Measurements from ENCODE around the gene CABLES1. TPM values are rescaled to one million over a fixed set of nuclear protein-coding genes. Genes with fewer than 3 reads are reported as not detected.
A peak's percentile ranks its signal among the peaks of the same experiment; 100 is the strongest.

The CABLES1 gene
- total RNA-seq, 4 donors from 2014 or later: 8.5 to 12.6 (median 9.2) TPM

DNA sequence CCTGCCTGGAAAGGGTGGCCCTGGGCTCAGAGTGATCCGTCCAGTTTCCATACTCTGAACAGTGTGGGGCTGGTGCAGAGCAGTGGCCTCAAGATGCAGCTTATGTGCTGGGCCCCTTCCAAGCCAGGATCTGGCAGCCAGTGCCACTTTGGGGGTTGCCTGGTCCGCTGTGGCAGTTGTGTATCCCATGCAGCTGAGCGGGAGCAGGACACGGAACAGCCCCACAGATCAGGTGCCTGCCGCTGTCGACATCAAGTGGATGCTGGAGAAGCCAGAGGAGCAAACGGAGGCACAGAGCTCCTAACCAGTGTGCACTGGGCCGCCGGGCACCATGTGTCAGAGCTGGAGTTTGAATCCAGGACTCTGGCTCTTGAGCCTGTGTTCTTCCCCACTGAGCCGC, 112.0 kb downstream of the CABLES1 start:
- intact Hi-C loops (cut with DNase I; ENCODE audit: low total_unique reads): no loop called here

DNA sequence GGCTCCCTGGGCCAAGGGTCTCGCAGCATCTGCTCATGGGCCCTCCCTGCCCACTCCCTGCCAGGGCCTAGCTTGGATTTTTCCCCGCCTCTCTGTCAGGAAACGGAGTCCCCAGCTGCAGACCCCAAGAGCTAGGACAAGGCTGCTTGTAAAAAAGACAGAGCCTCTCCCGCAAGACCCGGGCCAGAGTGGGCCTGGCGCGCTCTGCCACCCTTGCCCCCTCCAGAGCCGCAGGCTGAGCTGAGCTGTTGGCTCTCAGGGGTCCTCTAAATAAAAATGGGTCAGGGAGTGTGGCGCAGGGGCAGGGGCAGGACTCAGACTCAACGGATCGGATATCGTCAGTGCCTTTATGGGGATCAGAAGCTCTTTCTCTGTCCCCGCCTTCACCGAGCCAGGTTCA, 112.6 kb downstream of the CABLES1 start:
- H3K4me3 ChIP-seq: no peak overlapping the region
- no peaks in the 10 kb centered on the region for H3K27me3 ChIP-seq
- no peaks in the 10 kb centered on the region for H3K9me3 ChIP-seq
- no peaks in the 10 kb centered on the region for H3K4me1 ChIP-seq
- TF ChIP-seq POLR2A (IDR thresholded peaks at IDR 0.05): no peak
- TF ChIP-seq, protein P1, sequence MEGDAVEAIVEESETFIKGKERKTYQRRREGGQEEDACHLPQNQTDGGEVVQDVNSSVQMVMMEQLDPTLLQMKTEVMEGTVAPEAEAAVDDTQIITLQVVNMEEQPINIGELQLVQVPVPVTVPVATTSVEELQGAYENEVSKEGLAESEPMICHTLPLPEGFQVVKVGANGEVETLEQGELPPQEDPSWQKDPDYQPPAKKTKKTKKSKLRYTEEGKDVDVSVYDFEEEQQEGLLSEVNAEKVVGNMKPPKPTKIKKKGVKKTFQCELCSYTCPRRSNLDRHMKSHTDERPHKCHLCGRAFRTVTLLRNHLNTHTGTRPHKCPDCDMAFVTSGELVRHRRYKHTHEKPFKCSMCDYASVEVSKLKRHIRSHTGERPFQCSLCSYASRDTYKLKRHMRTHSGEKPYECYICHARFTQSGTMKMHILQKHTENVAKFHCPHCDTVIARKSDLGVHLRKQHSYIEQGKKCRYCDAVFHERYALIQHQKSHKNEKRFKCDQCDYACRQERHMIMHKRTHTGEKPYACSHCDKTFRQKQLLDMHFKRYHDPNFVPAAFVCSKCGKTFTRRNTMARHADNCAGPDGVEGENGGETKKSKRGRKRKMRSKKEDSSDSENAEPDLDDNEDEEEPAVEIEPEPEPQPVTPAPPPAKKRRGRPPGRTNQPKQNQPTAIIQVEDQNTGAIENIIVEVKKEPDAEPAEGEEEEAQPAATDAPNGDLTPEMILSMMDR (IDR thresholded peaks at IDR 0.05): no peak
- intact Hi-C loops (cut with DNase I; ENCODE audit: low total_unique reads): no loop called here
- H3K27ac ChIP-seq: no peak overlapping the region
- H3K36me3 ChIP-seq: no peaks in the 10 kb centered on the region
- no peak for DNase-seq

More for the DNA sequence above, 112.0 kb downstream of the CABLES1 start:
- no peak for DNase-seq
- Histone ChIP-seq H3K9me3 (no peaks in the 10 kb centered on the region), H3K27ac (no peak overlapping the region), H3K4me3 (no peak overlapping the region), H3K36me3 (no peaks in the 10 kb centered on the region), H3K4me1 (no peaks in the 10 kb centered on the region), H3K27me3 (no peaks in the 10 kb centered on the region)
- TF ChIP-seq, protein P1 (IDR thresholded peaks at IDR 0.05): no peak
- no peak for TF ChIP-seq POLR2A (IDR thresholded peaks at IDR 0.05)

- Histone ChIP-seq H3K9me3 (no peaks in the 10 kb centered on the region), H3K4me1 (no peaks in the 10 kb centered on the region), H3K27ac (no peak overlapping the region), H3K4me3 (no peak overlapping the region), H3K27me3 (no peaks in the 10 kb centered on the region), H3K36me3 (no peaks in the 10 kb centered on the region)
- TF ChIP-seq, protein P1 (IDR thresholded peaks at IDR 0.05): no peak
- TF ChIP-seq POLR2A (IDR thresholded peaks at IDR 0.05): no peak
- no peak for DNase-seq
- intact Hi-C loops (cut with DNase I; ENCODE audit: low total_unique reads): no loop called here
Observed at GRCh38 chr18:23248826-23249225, 113.5 kb downstream of the CABLES1 start.

- no peaks in the 10 kb centered on the region for H3K9me3 ChIP-seq
- H3K4me1 ChIP-seq: no peaks in the 10 kb centered on the region
- no peak for DNase-seq
- H3K4me3 ChIP-seq: no peak overlapping the region
- TF ChIP-seq, protein P1 (IDR thresholded peaks at IDR 0.05): no peak
- no peak for TF ChIP-seq POLR2A (IDR thresholded peaks at IDR 0.05)
- no peaks in the 10 kb centered on the region for H3K36me3 ChIP-seq
- intact Hi-C loops (cut with DNase I; ENCODE audit: low total_unique reads): no loop called here
- H3K27ac ChIP-seq: no peak overlapping the region
- H3K27me3 ChIP-seq: no peaks in the 10 kb centered on the region
Observed at GRCh38 chr18:23249348-23249747, 114.1 kb downstream of the CABLES1 start.

- DNase-seq: peak; percentile 42 to 53
- Histone ChIP-seq H3K9me3 (no peaks in the 10 kb centered on the region), H3K36me3 (no peaks in the 10 kb centered on the region), H3K4me3 (no peak overlapping the region), H3K27ac (peak overlapping the region in 1 of 2 donors; percentile 3), H3K4me1 (no peaks in the 10 kb centered on the region), H3K27me3 (no peaks in the 10 kb centered on the region)
- no peak for TF ChIP-seq POLR2A (IDR thresholded peaks at IDR 0.05)
- TF ChIP-seq, protein P1 (IDR thresholded peaks at IDR 0.05): no peak
- intact Hi-C loops (cut with DNase I; ENCODE audit: low total_unique reads): no loop called here
Observed at GRCh38 chr18:23250893-23251656, 115.8 kb downstream of the CABLES1 start.

Measured in uterus (tissue), 4 donors.